ENCODE data around the gene ERBB4.

The ERBB4 gene

GRCh38 chr2:211429256-211429920, 1109.2 kb downstream of the ERBB4 start:
- TF ChIP-seq, protein P1, sequence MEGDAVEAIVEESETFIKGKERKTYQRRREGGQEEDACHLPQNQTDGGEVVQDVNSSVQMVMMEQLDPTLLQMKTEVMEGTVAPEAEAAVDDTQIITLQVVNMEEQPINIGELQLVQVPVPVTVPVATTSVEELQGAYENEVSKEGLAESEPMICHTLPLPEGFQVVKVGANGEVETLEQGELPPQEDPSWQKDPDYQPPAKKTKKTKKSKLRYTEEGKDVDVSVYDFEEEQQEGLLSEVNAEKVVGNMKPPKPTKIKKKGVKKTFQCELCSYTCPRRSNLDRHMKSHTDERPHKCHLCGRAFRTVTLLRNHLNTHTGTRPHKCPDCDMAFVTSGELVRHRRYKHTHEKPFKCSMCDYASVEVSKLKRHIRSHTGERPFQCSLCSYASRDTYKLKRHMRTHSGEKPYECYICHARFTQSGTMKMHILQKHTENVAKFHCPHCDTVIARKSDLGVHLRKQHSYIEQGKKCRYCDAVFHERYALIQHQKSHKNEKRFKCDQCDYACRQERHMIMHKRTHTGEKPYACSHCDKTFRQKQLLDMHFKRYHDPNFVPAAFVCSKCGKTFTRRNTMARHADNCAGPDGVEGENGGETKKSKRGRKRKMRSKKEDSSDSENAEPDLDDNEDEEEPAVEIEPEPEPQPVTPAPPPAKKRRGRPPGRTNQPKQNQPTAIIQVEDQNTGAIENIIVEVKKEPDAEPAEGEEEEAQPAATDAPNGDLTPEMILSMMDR (IDR thresholded peaks at IDR 0.05; ENCODE audit: borderline replicate concordance, insufficient read depth, low read depth, low read length), result no peak
- no peak overlapping the region for H3K4me3 ChIP-seq (ENCODE audit: low read depth, low read length)

GRCh38 chr2:211426240-211426639, 1112.4 kb downstream of the ERBB4 start:
- H3K4me3 ChIP-seq (ENCODE audit: low read depth, low read length), result no peak overlapping the region
- TF ChIP-seq, protein P1 (IDR thresholded peaks at IDR 0.05; ENCODE audit: borderline replicate concordance, insufficient read depth, low read depth, low read length), result no peak

GRCh38 chr2:211423018-211423417, 1115.6 kb downstream of the ERBB4 start:
- no peak overlapping the region for H3K4me3 ChIP-seq (ENCODE audit: low read depth, low read length)
- TF ChIP-seq, protein P1 (IDR thresholded peaks at IDR 0.05; ENCODE audit: borderline replicate concordance, insufficient read depth, low read depth, low read length), result no peak

- TF ChIP-seq, protein P1 (IDR thresholded peaks at IDR 0.05; ENCODE audit: borderline replicate concordance, insufficient read depth, low read depth, low read length), result no peak
- H3K4me3 ChIP-seq (ENCODE audit: low read depth, low read length), result no peak overlapping the region
Observed at GRCh38 chr2:211417544-211417943, 1121.1 kb downstream of the ERBB4 start.

DNA sequence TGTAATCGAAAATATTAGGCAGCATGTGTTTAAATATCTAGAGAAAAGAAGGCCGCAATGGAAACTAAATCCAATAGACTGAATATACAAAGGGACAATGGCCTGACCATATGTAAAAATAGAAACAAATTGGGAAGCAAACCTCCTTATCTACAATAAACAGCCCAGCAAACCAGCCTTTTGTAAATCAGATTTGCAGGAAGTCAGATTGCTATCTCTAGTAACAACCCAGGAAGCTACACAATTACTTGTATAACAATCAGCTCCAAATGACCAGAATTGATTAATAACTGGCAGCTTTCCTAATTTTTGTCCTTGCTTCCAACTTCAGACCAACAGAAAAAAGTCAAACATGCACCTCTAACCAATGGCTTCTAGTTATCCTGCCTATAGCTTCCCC, 1122.2 kb downstream of the ERBB4 start:
- TF ChIP-seq, protein P1 (IDR thresholded peaks at IDR 0.05; ENCODE audit: borderline replicate concordance, insufficient read depth, low read depth, low read length), result no peak
- no peak overlapping the region for H3K4me3 ChIP-seq (ENCODE audit: low read depth, low read length)

DNA sequence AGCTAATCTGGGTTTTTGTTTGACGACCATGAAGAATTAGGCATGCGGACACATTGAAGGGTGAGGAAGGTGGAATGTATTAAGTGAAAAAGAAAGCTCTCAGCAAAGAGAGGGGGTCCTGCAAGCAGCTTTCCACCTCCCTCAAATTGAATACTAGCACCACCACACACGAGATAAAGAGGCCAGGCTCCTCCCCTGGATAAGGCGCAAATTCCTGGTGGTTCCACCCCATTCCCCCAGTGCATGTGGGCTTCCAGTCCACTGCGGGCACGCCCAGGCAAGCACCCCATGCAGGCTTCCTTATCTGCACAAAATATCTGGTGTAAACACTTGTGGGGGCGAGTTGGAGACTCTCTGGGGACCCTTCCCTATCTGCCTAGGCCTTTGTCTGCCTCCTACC, 1124.9 kb downstream of the ERBB4 start:
- no peak overlapping the region for H3K4me3 ChIP-seq (ENCODE audit: low read depth, low read length)
- TF ChIP-seq, protein P1 (IDR thresholded peaks at IDR 0.05; ENCODE audit: borderline replicate concordance, insufficient read depth, low read depth, low read length), result no peak

- TF ChIP-seq, protein P1 (IDR thresholded peaks at IDR 0.05; ENCODE audit: borderline replicate concordance, insufficient read depth, low read depth, low read length), result no peak
- H3K4me3 ChIP-seq (ENCODE audit: low read depth, low read length), result no peak overlapping the region
Observed at GRCh38 chr2:211408483-211408891, 1130.1 kb downstream of the ERBB4 start.
